H9 (cell line): ENCODE results near the gene NRGN. TPM values are rescaled to one million over a fixed set of nuclear protein-coding genes. Genes with fewer than 3 reads are reported as not detected.

ENCODE experiments used
- DNase-seq: peaks from one replicate; pipeline ENCODE4 v3.0.0-alpha.2; 2017
- H2AFZ ChIP-seq: one replicate; pipeline ENCODE4 v1.6.1; 2013; ENCODE audit warnings: mild to moderate bottlenecking, low read length, control low read depth, moderate library complexity
- H2AK5ac ChIP-seq: 2 replicates; pipeline ENCODE4 v1.6.1; 2013; ENCODE audit warnings: low read length, control low read depth, mixed read lengths; ENCODE audit not compliant: insufficient read length
- H2BK120ac ChIP-seq: one replicate; pipeline ENCODE4 v1.6.1; 2013; ENCODE audit warnings: low read depth, mild to moderate bottlenecking, low read length, control low read depth, inconsistent platforms; ENCODE audit not compliant: poor library complexity, severe bottlenecking
- H2BK12ac ChIP-seq: 2 replicates; pipeline ENCODE4 v1.6.1; 2013; ENCODE audit warnings: low read length, control low read depth, mixed read lengths, low read depth; ENCODE audit not compliant: insufficient read length
- H2BK15ac ChIP-seq: 2 replicates; pipeline ENCODE4 v1.6.1; 2013; ENCODE audit warnings: low read depth, low read length, control low read depth
- H2BK20ac ChIP-seq: one replicate; pipeline ENCODE4 v1.6.1; 2013; ENCODE audit warnings: low read depth, mild to moderate bottlenecking, low read length, control low read depth, inconsistent platforms; ENCODE audit not compliant: poor library complexity, severe bottlenecking
- H2BK5ac ChIP-seq: 2 replicates; pipeline ENCODE4 v1.6.1; 2013; ENCODE audit warnings: low read length, control low read depth, mixed read lengths; ENCODE audit not compliant: insufficient read length
- H3K14ac ChIP-seq: 2 replicates; pipeline ENCODE4 v1.6.1; 2013; ENCODE audit warnings: low read length, control low read depth; ENCODE audit not compliant: insufficient read depth
- H3K18ac ChIP-seq: 2 replicates; pipeline ENCODE4 v1.6.1; 2013; ENCODE audit warnings: low read depth, mild to moderate bottlenecking, mixed read lengths, low read length, control low read depth; ENCODE audit not compliant: insufficient read length
- H3K23ac ChIP-seq: 2 replicates; pipeline ENCODE4 v1.6.1; 2013; ENCODE audit warnings: low read length, control low read depth, mixed read lengths, low read depth; ENCODE audit not compliant: insufficient read length
- H3K23me2 ChIP-seq: 2 replicates; pipeline ENCODE4 v1.6.1; 2013; ENCODE audit warnings: low read depth, mild to moderate bottlenecking, mixed read lengths, low read length, control low read depth; ENCODE audit not compliant: insufficient read length, poor library complexity, severe bottlenecking
- H3K27ac ChIP-seq: 2 replicates; pipeline ENCODE4 v1.5.1; 2013; ENCODE audit warnings: low read length, control low read depth, mixed read lengths, low read depth; ENCODE audit not compliant: insufficient read length
- H3K27me3 ChIP-seq: 2 replicates; pipeline ENCODE4 v1.6.1; 2013; ENCODE audit warnings: low read length, control low read depth, inconsistent platforms; ENCODE audit not compliant: insufficient read depth
- H3K4ac ChIP-seq: 2 replicates; pipeline ENCODE4 v1.6.1; 2013; ENCODE audit warnings: low read depth, mild to moderate bottlenecking, control low read depth, inconsistent platforms, low read length, moderate library complexity
- H3K4me1 ChIP-seq: 2 replicates; pipeline ENCODE4 v1.6.1; 2013; ENCODE audit warnings: low read length, control low read depth, inconsistent platforms; ENCODE audit not compliant: insufficient read depth
- H3K4me2 ChIP-seq: 2 replicates; pipeline ENCODE4 v1.6.1; 2013; ENCODE audit warnings: low read length, control low read depth, mixed read lengths; ENCODE audit not compliant: insufficient read length, insufficient read depth
- H3K56ac ChIP-seq: 2 replicates; pipeline ENCODE4 v1.6.1; 2013; ENCODE audit warnings: low read depth, mild to moderate bottlenecking, mixed read lengths, low read length, control low read depth; ENCODE audit not compliant: insufficient read length
- H3K79me1 ChIP-seq: 2 replicates; pipeline ENCODE4 v1.6.1; 2013; ENCODE audit warnings: low read depth, mild to moderate bottlenecking, moderate library complexity, low read length, control low read depth, inconsistent platforms; ENCODE audit not compliant: insufficient read depth, poor library complexity, severe bottlenecking
- H3K79me2 ChIP-seq: 2 replicates; pipeline ENCODE4 v1.6.1; 2013; ENCODE audit warnings: low read length, control low read depth, inconsistent platforms; ENCODE audit not compliant: insufficient read depth
- H3K9ac ChIP-seq: 2 replicates; pipeline ENCODE4 v1.6.1; 2013; ENCODE audit warnings: low read length, control low read depth, mixed read lengths; ENCODE audit not compliant: insufficient read length; ENCODE audit errors: extremely low read depth
- H3K9me3 ChIP-seq: one replicate; pipeline ENCODE4 v1.6.1; 2013; ENCODE audit warnings: low read depth, low read length, inconsistent platforms; ENCODE audit not compliant: control insufficient read depth
- H3T11ph ChIP-seq: one replicate; pipeline ENCODE4 v1.6.1; 2013; ENCODE audit warnings: mild to moderate bottlenecking, low read length, control low read depth, inconsistent platforms
- H4K20me1 ChIP-seq: one replicate; pipeline ENCODE4 v1.6.1; 2013; ENCODE audit not compliant: control insufficient read depth, insufficient read length, insufficient read depth
- H4K5ac ChIP-seq: 2 replicates; pipeline ENCODE4 v1.6.1; 2013; ENCODE audit warnings: low read depth, mild to moderate bottlenecking, mixed read lengths, low read length, control low read depth; ENCODE audit not compliant: insufficient read length
- H4K8ac ChIP-seq: replicated peaks from 2 replicates; pipeline ENCODE4 v1.6.1; 2013; ENCODE audit warnings: low read length, control low read depth, mixed read lengths, low read depth; ENCODE audit not compliant: insufficient read length
- H4K91ac ChIP-seq: 2 replicates; pipeline ENCODE4 v1.6.1; 2013; ENCODE audit warnings: low read depth, mild to moderate bottlenecking, moderate library complexity, mixed read lengths, low read length, control low read depth; ENCODE audit not compliant: insufficient read length
- H3K27ac Mint-ChIP-seq, 3 experiments: 2 replicates in 2 of 3; 3 replicates in 1 of 3; pipeline ENCODE4 v1.8.0; 2020 to 2021; ENCODE audit warnings: mixed read lengths in 3 of 3, mild to moderate bottlenecking in 1 of 3, moderate library complexity in 1 of 3
- H3K27me3 Mint-ChIP-seq: 2 replicates; pipeline ENCODE4 v1.8.0; 2021; ENCODE audit warnings: low read depth, mild to moderate bottlenecking, moderate library complexity, mixed read lengths
- H3K36me3 Mint-ChIP-seq, 3 experiments: 2 replicates in 2 of 3; 3 replicates in 1 of 3; pipeline ENCODE4 v1.8.0; 2020 to 2021; ENCODE audit warnings: low read depth in 3 of 3, mixed read lengths in 3 of 3; ENCODE audit not compliant: insufficient read depth in 1 of 3
- H3K4me1 Mint-ChIP-seq, 2 experiments: 2 replicates each; pipeline ENCODE4 v1.8.0; 2020; ENCODE audit warnings: mixed read lengths in 2 of 2
- H3K4me3 Mint-ChIP-seq, 2 experiments: 2 replicates in 1 of 2; 3 replicates in 1 of 2; pipeline ENCODE4 v1.8.0; 2020 to 2021; ENCODE audit warnings: mild to moderate bottlenecking in 2 of 2, mixed read lengths in 2 of 2, moderate library complexity in 1 of 2
- H3K9me3 Mint-ChIP-seq, 2 experiments: 2 replicates in 1 of 2; 3 replicates in 1 of 2; pipeline ENCODE4 v1.8.0; 2020; ENCODE audit warnings: mild to moderate bottlenecking in 2 of 2, mixed read lengths in 2 of 2, moderate library complexity in 1 of 2
- CTCF ChIP-seq: fragments of 200-600 bp; sonication (generic); conservative IDR thresholded peaks from 3 replicates; pipeline ENCODE4 v1.8.0; 2021; ENCODE audit warnings: antibody characterized with exemption, mild to moderate bottlenecking
- WGBS: extraction: QIAGEN DNeasy Blood & Tissue Kit; methylation state at CpG from one replicate; pipeline ENCODE4 v1.1.7; 2013; ENCODE audit warnings: missing lambda C conversion rate, low lambda C conversion rate, mixed read lengths; ENCODE audit not compliant: insufficient read length; ENCODE audit errors: extremely low coverage; 5-methylcytosine and 5-hydroxymethylcytosine counted together
- total RNA-seq: library from RNA; stranded (reverse); gene quantifications from 2 replicates; pipeline ENCODE4 v1.2.1, GENCODE V29; 2021

NRGN gene
- total RNA-seq, 1 experiment from 2014 or later, result 6.4 TPM

GRCh38 chr11:124751741-124752470, 12.2 kb downstream of the NRGN start, which contains the start of gene VSIG2:
VSIG2 (minus strand) TSS chr11:124752255; CDS start chr11:124752137, 118 bp downstream.
- WGBS, result no CpG with 5 or more reads among the region's 42 CpGs
- Histone ChIP-seq H3K14ac (no peak within 1 kb of the TSS), H2BK20ac (no peak within 1 kb of the TSS), H3K4ac (no peak within 1 kb of the TSS), H2BK120ac (no peak within 1 kb of the TSS), H2BK12ac (no peak within 1 kb of the TSS), H2BK15ac (no peak within 1 kb of the TSS), H3K23me2 (peaks cover 8% of the 10 kb centered on the region), H3K4me1 (peaks cover 3% of the 10 kb centered on the region; the same call in 1 of the 2 replicates), H3K23ac (no peak within 1 kb of the TSS), H3K4me2 (peak within 1 kb of the TSS; percentile 41), H3K18ac (no peak within 1 kb of the TSS), H3K79me1 (no peaks in the 10 kb centered on the region), H4K91ac (no peak within 1 kb of the TSS), H3K9me3 (no peaks in the 10 kb centered on the region), H2AFZ (no peak within 1 kb of the TSS), H3T11ph (no peak within 1 kb of the TSS), H4K20me1 (no peaks in the 10 kb centered on the region), H3K27ac (no peak within 1 kb of the TSS), H4K5ac (no peak within 1 kb of the TSS), H3K27me3 (peaks cover 93% of the 10 kb centered on the region), H3K56ac (no peak within 1 kb of the TSS), H2AK5ac (no peak within 1 kb of the TSS), H3K9ac (no peak within 1 kb of the TSS), H3K79me2 (no peaks in the 10 kb centered on the region), H2BK5ac (no peak within 1 kb of the TSS), H4K8ac (no peak within 1 kb of the TSS)
- H3K27me3 Mint-ChIP-seq, result peaks cover 65% of the 10 kb centered on the region
- peak; percentile 35 for DNase-seq
- no peaks in the 10 kb centered on the region; a peak in 2 of 7 replicates for H3K36me3 Mint-ChIP-seq
- no peak within 1 kb of the TSS for H3K27ac Mint-ChIP-seq
- H3K4me1 Mint-ChIP-seq, result peaks cover 16 to 44% of the 10 kb centered on the region in 2 experiments
- peaks cover 3% of the 10 kb centered on the region in 2 experiments; a peak in 2 of 5 replicates for H3K9me3 Mint-ChIP-seq
- peak within 1 kb of the TSS in 1 of 2 experiments; percentile 74; a peak in 3 of 5 replicates for H3K4me3 Mint-ChIP-seq
- no peak for TF ChIP-seq CTCF
